SKM-1 (cell line): ENCODE measurements around the gene ITGAV.
A peak's percentile ranks its signal among the peaks of the same experiment; 100 is the strongest.
"Not testable (repeated sequence)": the region's sequence is repeated elsewhere in the genome, so short reads cannot be mapped to it uniquely, and the experiment has no call there.

Source experiments
- DNase-seq: peaks from one replicate; lab custom pipeline; 2025; ENCODE audit not compliant: unreplicated experiment; lab: John Stamatoyannopoulos, UW

The ITGAV gene

DNA sequence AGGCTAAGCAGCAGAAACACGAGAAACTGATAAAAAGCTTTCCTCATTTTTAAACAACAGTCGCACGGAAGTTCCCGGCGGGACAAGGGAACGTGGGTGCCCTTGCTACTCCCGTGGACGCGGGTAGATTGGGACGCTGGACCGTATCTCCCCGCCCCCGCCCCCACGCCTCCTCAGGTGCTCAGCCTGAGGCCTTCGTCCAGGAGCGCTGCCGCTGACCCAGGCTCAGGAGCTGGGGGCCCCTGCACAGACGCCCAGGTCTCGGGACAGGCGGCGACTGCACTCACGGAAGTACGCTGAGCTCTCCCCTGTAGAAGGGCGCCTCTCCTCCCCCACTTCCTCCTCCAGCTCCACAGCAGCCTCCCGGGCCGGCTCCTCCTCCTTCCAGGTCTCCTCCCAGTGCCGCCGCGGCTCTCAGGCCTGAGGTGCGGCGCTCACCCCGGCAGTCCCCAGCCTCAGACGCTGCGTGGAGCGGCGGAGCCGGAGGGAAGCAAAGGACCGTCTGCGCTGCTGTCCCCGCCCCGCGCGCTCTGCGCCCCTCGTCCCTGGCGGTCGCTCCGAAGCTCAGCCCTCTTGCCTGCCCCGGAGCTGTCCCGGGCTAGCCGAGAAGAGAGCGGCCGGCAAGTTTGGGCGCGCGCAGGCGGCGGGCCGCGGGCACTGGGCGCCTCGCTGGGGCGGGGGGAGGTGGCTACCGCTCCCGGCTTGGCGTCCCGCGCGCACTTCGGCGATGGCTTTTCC lies at the start of gene ITGAV:
Gene ITGAV, plus strand, starts transcription at position 445 of the 738 bp plus-strand sequence. Its CDS starts 283 bp downstream, at position 728.
- DNase-seq = peak; percentile 97

DNA sequence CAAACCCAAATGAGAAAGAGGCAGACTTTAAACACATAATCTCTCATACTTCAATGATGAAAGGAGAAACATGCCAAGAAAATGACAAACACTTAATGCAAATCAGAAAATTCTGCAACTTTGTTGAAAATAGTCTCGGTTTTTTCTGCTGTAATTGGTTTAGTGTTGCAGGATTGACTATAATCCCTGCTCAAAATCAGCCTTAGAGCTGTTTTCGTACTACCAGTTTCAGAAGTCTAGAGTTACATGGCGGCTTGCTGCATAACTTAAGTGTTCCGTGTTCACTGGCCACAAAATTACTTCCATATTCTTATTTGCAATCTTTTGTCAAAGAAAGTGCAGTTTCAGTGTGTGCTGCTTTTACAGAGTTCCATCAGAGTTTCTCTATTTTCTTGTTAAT lies 48.9 kb upstream of the ITGAV start:
- no peak for DNase-seq

DNA sequence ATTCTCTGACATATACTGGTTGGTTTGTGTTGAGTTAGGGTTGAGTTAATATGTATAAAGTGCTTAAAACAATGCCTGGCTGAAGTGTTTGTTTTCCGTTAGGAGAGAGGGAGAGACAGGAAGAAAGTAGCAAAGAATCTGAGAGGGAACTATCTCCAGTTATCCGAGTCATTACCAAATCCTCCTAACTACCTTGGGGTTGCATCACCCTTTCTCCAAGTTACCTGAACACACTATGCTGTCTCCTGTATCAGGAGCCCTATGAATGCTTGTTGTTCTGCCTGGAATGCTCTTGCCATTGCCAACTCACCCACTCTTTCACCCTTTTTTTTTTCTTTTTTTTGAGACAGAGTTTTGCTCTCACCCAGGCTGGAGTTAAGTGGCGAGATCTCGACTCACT lies 47.9 kb upstream of the ITGAV start:
- no peak for DNase-seq

- no peak for DNase-seq
Measured at GRCh38 chr2:186543561-186544131, 46.2 kb upstream of the ITGAV start.

DNA sequence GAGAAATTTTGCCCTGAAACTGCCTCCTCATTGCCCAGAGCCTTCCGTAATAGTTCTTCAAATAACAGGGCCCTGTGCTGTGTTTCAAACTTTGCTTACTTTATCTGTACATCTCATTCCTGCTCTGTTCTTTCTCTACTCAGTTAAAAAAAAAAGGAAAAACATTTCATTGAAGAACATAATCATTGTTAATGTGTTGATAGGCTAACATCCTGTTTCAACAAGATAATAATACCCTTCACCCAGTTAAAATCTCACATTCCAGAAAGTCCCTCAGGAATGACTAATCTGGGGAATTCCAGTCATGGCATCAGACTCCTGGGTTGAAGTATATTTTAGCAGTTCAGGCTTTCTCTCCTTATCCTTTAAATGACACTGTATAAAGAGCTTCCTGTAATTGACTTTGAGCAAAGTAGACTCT lies 45.6 kb upstream of the ITGAV start:
- no peak for DNase-seq

- no peak for DNase-seq
Measured at GRCh38 chr2:186546846-186547245, 43.0 kb upstream of the ITGAV start.

GRCh38 chr2:186551323-186552050 lies 38.4 kb upstream of the ITGAV start:
- DNase-seq = no peak

DNA sequence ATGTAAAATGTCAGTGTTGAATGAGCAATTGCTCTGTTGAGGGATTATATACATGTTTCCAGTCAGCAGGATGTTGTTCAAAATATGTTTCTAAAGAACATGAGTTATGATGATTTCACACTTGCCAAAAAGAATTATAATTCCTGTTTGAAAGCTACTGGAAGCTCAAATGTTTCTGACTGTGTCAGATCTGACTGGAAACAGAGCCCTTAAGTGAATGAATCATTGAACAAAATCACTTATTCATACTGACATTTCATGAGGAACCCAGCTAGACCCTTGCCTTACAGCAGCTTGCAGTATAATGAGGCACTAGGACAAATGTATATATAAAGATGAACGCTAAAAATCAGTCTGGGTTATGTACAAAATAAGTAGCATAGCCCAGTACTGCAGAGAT lies 35.4 kb upstream of the ITGAV start:
- no peak for DNase-seq

DNA sequence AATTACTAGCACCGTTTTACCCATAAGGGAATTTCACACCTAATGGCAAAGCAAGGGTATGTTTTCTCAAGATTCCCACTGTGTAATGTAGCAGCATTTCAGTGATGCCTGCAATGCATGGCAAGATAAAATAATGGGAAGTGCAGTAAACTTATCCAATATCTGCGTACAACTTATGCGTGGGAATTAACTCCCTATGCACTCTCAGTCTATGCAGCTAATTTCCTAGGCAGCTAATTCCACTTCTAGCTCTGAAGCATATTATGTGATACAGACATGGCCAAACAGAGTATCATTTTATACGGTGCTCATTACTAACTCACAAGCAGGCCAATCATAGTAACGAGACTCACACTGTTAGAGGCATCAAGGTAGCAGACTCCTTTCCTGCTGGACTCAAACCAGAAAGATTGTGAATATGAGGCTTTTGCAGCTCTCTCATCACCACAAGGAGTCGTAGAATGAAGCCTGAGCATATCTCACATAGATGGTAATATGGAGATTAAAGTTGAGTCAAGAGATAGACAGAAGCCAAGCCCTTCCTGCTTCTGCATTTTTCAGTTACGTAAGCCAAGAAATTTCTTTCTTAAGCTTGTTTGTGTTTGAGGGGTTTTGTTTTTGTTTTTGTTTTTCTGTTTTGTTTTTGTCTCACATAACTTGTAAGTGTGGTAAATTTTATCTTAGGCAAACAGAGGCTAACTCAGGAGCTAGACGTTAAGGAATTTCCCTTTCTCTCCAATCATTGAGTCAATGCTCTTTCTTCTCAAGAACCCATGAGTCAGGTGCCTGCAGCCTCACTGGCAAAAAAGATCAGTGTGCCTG lies 34.8 kb upstream of the ITGAV start:
- no peak for DNase-seq

- no peak for DNase-seq
Measured at GRCh38 chr2:186558512-186559276, 31.2 kb upstream of the ITGAV start.

GRCh38 chr2:186559370-186559769 lies 30.5 kb upstream of the ITGAV start:
- DNase-seq = no peak

DNA sequence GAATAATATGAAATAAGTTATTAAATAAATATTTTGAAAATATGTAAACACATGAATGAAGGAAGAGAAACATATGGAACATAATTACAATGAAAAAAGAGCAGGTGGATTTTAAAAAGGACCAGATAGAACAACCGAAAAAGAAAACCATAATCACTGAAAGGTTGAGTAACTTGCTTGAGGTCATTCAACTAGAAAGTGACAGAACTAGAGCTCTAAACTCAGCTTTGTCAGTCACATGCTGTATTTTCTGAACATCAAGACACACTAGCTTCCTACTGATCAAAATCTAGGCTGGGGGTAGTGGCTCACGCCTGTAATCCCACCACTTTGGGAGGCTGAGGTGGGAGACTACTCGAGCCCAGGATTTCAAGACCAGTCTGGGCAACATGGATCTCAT lies 30.0 kb upstream of the ITGAV start:
- DNase-seq = no peak

GRCh38 chr2:186560254-186560653 lies 29.6 kb upstream of the ITGAV start:
- DNase-seq = no peak

DNA sequence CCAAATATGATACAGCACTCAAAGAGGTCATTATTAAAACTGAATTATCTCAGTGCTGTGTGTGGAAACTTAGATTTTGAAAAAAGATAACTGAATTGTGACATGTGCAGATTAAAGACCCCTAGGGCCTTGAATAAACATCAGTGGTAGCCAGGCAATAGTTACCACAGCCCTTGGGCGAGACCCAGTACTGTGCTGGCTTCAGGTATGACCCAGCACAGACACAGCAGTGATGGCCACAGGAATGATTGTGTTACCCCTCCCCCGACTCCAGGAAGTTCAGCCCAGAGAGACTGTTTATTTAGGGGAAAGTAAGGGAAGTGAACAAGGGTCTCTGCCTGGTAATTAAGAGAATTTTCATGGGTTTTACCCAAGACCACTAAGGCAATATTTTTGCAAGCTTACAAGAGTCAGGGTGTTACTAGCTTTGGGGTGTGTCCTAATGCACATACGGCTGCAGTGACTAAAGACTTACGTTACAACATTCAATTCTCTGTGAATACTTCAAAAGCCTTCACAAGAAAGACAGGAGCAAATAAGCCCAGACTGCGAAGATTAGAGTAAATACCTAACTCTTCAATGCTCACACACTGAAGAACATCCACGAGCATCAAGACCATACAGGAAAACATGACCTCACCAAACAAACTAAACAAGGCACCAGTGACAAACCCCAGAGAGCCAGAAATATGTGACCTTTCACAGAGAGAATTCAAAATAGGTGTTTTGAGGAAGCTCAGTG lies 28.2 kb upstream of the ITGAV start:
- no peak for DNase-seq

DNA sequence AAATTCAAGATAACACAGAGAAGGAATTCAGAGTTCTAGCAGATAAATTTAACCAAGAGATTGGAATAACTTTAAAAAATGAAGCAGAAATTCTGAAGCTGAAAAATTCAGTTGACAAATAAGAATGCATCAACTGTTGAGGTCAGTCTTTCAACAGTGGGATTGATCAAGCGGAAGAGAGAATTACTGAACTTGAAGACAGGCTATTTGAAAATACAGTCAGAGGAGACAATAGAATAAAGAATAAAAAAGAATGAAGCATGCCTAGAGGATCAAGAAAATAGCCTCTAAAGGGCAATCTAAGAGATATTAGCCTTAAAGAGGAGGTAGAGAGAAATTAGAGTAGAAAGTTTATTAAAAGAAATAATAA lies 27.7 kb upstream of the ITGAV start:
- no peak for DNase-seq

DNA sequence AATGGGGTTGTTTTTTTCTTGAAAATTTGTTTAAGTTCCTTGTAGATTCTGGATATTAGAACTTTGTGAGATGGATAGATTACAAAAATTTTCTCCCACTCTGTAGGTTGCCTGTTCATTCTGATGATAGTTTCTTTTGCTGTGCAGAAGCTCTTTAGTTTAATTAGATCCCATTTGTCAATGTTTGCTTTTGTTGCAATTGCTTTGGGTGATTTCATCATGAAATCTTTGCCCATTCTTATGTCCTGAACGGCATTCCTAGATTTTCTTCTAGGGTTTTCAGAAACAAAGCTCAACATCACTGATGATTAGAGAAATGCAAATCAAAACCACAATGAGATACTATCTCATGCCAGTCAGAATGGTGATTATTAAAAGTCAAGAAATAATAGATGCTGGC lies 21.3 kb upstream of the ITGAV start:
- not testable (repeated sequence) for DNase-seq

DNA sequence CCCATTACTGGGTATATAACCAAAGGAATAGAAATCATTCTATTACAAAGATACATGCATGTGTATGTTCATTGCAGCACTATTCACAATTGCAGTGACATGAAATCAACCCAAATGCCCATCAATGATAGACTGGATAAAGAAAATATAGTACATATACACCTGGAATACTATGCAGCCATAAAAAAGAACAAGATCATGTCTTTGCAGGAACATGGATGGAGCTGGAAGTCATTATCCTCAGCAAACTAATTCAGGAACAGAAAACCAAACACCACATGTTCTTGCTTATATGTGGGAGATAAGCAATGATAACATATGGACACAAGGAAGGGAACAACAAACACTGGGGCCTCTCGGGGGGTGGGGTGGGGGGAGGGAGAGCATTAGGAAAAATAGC lies 20.7 kb upstream of the ITGAV start:
- DNase-seq = not testable (repeated sequence)

- no peak for DNase-seq
Measured at GRCh38 chr2:186569897-186570296, 20.0 kb upstream of the ITGAV start.

DNA sequence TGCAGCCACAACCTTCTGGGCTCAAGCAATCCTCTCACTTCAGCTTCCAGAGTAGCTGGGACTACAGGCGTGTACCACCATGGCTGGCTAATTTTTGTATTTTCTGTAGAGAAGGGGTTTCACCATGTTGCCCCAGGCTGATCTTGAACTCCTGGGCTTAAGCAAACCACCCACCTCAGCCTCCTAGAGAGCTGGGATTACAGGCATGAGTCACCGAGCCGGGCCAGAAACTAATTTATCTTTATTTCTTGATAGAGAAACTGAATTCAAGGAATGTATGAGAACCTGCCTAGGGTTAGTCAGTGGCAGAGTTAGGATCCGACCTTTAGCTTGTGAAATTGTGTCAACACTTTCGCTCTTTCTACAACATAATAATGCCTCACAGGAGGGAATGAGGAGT lies 19.3 kb upstream of the ITGAV start:
- no peak for DNase-seq

DNA sequence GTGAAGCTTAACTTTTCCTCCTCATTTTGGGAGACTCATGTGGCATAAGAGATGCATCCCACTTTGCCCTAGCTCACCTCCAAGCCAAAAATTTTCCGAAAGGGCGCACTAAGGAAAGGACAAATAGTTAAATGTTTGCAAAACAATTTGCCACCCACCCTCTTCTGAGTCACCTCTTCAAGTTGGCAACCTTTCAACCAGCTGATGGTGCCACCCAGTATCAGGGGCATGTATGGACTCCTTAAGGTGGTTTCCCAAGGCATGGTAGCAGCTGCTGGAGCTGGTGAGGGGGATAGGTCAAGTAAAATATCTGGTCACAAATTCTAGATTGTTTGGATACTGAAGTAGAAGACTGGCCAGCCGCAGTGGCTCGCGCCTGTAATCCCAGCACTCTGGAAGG lies 17.2 kb upstream of the ITGAV start:
- DNase-seq = no peak
